NCI-H146 treated with DMSO at 0.1 percent for 48 hours (cell line): ENCODE data around the gene ADH4.
A peak's percentile ranks its signal among the peaks of the same experiment; 100 is the strongest.
"Not testable (repeated sequence)": the region's sequence is repeated elsewhere in the genome, so short reads cannot be mapped to it uniquely, and the experiment has no call there.

Source experiments
- DNase-seq: peaks from one replicate; lab custom pipeline; 2025; ENCODE audit not compliant: unreplicated experiment; lab: John Stamatoyannopoulos, UW

Gene ADH4

DNA sequence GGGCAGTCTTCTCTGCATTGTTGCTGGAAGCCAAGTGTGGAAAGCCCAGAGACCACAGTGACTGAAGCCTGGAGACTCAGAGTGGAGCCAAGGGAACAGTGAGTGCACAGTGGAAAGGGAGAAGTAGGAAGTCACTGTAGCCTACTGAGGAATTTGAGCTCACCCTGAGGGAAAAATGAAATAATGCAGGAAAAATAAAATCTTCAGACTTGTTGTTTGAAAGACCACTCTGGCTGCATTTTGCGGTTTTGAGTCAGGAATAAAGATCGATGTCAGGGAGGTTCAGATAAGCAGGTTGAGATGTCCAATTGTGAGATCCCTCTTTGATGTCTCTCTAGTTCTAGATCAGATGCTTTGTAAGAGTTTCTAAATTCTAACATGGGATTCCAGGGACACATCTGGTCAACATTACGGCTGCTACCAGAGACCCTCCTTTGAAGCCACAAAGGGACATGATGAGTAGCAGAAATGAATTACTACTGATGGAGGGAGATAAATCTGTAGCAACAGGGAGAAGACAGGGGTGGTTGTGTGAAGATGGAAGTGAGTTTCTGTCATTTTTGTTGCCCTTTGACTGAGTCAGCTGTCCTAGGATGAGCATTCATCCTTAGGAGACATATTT lies 8.4 kb downstream of the ADH4 start:
- no peak for DNase-seq

DNA sequence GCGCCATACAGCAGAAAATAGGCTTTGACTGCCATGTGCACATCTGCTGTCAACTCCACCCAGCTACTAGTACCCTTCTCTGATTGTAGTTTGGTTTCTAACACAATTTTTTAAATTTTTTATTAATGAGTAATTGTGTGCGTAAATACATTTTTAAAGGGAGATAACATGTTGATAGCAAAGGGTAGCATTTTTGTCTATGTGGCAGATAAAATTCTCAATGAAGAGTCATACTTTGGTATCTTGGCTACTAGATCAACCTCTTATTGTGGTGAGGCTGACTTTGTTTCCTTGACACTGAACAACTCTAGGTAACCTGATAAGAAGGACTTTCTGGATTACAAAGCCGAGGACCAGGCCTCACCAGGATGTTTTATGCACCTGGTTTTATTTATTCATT lies 9.5 kb downstream of the ADH4 start:
- no peak for DNase-seq

DNA sequence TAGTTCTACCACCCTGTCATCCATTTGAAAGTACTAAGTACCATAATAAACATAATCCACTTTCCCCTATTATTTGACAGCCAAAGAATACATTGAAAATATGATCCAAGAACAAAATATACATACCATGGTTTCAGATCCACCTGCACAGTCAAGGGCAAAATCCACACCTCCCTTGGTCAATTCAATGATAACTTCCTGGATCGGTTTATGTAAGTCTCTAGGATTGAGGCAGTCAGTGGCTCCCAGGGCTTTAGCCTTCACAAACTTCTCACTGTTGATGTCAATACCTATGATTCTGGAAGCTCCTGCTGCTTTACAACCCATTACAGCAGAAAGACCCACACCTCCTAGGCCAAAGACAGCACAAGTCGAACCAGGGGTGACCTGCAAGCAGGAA lies 12.7 kb downstream of the ADH4 start:
- no peak for DNase-seq

DNA sequence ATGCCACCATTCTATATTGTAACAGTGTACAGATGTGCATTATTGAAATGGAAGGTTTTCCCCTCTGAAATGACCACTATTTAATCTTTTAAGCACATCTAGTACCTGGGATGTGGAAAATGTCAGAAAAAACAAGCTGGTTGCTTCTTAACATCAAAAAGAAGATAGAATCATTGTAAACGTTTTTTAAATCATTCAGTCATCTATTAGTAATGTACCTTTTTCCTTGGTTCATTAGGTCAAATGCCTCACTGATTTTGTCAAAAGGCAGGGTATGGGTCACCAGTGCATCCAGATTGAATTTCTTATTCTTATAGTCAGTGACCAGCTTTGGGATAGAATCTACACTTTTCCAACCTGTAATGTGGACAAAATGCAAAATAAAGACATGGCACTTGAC lies 17.7 kb downstream of the ADH4 start:
- DNase-seq: no peak

DNA sequence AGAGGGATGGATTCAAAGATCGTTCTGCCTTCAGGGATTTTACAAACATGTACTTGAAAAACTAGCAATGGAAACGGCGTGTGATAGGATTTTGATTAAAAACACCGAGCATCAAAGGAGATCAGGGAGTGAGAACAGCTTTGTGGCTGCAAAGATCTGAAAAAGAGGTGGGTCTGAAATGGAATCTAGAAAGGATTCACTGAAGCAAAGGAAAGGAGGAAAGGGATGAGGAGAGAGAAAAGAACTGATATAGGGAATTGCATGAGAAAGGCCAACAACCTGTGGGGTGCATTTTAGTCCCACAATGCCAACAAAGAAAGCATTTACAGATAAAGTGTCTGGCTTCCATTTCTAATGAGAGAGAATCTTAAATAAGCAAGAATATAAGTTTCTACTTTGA lies 23.1 kb downstream of the ADH4 start:
- no peak for DNase-seq

DNA sequence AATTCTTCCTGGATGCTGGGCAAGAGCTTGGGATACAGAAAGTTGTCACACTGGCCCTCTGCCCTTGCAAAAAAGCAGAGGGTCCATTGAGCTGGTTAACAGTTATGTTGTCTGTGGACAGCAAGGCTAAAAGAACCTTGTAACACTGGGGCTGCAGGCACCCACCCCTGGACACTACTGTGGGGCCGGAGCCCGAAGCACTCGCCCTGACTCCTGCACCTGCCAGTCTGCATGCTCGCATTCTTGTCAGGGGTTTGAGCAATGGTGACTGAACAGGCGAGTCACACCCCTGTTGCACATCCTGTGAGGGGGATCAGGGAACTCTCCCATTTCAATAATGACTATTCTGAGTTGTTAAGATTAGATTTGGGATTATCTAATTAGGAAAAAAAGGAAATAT lies 23.6 kb downstream of the ADH4 start:
- DNase-seq: no peak

DNA sequence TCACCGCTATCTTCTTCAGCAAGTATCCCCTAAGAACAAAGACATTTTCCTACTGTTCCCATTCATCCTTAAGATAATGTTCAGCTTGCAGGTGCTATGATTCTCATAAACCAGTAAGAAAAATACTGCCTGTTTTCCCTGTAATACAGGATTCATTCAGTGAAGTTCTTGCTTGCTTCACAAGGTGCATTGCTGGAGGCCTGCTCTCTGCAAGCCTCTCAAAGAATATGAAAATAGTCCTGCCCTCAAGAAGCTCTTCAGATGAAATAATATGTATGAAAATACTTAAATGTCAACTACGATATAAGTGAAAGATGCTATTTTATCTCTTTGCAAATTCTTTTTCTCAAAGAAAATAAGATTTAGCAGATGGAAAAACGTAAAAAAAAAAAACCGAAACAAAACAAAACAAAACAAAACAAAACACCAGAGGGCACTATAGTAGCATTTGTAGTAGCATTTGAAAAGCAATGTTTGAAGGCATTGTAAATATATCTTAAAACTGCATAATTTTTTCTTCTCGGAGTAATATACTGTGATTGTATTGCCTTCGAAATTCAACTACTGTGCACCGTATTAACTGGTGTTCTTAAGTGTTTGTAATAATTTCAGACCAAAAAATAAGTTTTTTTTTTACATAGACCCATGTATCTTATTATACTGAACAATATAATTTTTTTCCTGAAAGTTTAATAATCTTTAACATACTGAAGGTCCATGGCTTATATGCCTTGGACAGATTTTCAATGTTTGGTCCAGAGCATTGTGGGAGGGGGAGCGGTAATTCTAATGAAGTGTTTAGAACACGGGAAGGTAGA lies 26.0 kb downstream of the ADH4 start:
- DNase-seq: no peak

DNA sequence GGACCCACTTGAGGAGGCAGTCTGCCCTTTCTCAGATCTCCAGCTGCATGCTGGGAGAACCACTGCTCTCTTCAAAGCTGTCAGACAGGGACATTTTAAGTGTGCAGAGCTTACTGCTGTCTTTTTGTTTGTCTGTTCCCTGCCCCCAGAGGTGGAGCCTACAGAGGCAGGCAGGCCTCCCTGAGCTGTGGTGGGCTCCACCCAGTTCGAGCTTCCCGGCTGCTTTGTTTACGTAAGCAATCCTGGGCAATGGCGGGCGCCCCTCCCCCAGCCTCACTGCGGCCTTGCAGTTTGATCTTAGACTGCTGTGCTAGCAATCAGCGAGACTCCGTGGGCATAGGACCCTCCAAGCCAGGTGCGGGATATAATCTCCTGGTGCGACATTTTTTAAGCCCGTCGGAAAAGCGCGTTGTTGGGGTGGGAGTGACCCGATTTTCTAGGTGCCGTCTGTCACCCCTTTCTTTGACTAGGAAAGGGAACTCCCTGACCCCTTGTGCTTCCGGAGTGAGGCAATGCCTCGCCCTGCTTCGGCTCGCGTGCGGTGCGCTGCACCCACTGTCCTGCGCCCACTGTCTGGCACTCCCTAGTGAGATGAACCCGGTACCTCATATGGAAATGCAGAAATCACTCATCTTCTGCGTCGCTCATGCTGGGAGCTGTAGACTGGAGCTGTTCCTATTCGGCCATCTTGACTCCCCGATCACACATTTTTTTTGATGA lies 26.8 kb downstream of the ADH4 start:
- not testable (repeated sequence) for DNase-seq

DNA sequence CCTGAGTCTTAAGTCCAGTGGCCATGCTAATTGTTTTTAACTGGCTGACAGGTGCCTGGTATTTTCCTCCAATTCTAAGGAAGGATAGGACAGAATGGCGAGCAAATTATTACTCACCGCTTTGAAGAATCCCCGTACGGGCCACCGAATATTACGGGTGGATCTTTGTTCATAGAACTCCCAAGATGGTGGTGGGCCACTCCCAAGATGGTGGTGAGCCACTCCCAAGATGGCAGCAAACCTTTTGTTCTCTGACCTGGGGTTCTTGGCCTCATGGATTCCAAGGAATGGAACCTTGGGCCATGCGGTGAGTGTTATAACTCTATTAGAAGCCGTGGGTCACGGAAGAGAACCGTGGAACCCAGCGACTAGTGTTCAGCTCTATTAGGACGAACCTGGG lies 34.8 kb downstream of the ADH4 start:
- DNase-seq: not testable (repeated sequence)

DNA sequence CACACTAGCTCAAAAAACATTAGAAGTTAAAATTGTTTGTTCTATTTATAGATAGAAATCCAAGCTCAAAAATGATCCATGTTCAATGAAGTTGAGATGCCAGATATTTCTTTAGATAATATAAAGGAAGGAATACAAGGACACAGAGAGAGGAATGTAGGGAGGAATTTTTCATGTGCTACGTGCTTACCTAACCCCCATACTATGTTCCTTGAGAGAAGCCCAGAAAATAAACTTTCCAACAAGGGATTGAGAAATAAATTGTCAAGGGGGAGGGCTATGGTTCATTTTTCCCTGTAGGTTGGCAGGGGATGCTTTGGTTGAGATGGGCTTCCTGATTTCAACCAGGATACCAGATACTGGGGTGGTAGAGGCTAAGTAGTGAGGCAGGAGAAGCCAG lies 39.9 kb downstream of the ADH4 start:
- no peak for DNase-seq

DNA sequence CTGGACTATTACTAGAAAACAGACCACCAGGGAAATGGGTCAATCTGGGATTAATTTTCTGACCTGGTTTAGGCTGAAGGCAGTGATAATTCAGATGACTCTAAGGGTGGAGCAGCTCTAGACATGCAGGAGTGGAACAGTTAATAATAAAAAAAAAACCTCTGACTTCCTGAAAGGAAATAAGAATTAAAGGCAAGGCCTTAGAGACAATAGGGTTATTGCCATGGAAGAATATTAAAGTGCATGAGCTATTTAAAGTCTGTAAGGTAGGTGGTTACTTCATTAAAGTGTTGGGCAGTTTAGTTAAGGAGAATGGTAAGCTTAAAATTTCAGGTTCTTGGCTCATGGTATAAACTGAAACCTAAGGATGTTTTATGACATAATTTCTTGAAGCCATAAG lies 40.9 kb downstream of the ADH4 start:
- no peak for DNase-seq

DNA sequence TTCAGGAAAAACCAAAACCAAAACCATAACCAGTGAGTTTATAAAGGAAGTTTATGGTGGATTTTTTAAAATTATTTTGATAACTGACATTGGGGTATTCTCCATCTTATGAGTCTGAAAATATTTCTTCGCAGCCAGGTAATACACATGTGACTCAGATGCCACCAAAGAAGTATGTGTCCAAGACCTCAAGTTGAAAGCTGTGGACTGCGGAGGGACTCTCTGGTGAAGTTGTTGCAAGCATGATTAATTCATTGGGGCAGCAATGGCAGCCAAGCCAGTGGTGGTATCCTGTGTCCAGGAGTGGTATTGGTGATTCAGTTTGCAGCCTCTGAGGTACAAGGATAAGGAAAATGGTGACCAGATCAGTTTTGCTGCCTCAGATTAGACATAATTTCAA lies 41.5 kb downstream of the ADH4 start:
- DNase-seq: no peak

DNA sequence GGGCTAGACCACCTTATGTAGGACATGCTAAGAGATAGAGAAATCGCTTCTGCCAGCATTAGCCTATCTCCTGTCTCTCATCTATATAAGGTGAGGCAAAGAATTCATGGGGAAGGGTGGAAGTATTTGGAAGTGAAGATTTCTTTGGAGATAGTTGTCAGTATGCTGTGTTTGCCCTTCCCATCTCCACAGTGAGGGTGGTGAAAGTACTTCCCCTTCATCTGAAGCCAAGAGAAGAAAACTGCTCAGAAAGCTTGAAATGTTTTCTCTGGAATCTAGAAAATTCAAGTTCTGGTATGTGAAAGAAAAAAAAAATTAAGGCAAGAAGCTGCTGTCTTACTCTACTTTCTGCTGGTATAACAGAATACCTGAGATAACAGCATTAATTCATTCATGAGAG lies 43.2 kb downstream of the ADH4 start:
- DNase-seq: no peak

DNA sequence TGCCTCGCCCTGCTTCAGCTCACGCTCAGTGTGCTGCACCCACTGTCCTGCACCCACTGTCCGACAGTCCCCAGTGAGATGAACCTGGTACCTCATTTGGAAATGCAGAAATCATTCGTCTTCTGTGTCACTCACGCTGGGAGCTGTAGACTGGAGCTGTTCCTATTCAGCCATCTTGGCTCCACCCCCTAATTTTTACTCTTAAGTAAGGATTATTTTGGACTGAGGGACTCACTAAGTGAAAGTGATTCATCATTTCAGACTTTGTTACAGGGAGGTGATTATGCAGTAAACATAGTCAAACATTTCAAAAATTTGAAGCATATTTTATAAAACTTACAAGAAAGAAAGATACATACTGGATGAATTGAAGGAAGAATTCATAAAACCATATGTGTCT lies 44.3 kb downstream of the ADH4 start:
- not testable (repeated sequence) for DNase-seq

DNA sequence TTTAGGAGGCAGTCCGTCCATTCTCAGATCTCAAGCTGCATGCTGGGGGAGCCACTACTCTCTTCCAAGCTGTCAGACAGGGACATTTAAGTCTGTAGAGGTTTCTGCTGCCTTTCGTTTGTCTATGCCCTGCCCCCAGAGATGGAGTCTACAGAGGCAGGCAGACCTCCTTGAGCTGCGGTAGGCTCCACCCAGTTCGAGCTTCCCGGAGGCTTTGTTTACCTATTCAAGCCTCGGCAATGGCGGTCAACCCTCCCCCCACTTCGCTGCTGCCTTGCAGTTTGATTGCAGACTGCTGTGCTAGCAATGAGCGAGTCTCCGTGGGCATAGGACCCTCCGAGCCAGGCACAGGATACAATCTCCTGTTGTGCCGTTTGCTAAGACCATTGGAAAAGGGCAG lies 44.8 kb downstream of the ADH4 start:
- no peak for DNase-seq

DNA sequence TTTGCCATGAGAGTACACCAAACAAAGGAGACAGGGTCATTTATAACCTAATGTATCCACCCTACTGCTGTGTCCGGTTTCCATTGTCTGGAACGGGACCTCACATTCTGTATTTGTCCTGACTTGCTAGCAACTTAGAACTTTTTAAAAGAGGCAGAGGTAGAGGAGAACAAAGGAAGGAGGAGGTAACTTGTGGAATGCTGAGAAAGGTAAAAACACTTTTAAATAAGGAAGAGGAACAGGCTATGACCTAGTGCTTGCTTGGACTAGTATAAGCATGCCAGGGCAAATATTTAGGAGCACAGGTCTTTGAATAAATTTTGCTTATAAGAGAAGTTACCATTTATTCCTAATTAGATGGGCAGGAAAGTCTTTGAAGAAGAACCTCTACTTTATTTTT lies 52.3 kb downstream of the ADH4 start:
- DNase-seq: not testable (repeated sequence)

DNA sequence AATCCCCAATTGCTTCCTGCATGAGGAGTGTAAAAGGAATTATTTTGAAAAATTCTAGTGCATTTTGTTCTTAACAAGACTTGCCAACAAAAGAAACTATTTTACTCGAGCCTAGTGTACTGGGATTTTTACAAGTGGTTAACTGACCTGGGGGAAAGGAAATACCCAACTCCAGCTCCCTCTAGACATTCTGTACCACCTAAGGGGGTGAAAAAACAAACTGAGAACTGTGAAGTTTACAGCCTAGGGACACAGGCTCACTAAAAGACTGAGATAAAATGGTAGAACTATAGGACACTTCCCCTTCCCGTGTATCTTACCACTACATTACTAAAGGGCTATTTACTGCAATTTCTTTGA lies 52.9 kb downstream of the ADH4 start:
- DNase-seq: no peak

DNA sequence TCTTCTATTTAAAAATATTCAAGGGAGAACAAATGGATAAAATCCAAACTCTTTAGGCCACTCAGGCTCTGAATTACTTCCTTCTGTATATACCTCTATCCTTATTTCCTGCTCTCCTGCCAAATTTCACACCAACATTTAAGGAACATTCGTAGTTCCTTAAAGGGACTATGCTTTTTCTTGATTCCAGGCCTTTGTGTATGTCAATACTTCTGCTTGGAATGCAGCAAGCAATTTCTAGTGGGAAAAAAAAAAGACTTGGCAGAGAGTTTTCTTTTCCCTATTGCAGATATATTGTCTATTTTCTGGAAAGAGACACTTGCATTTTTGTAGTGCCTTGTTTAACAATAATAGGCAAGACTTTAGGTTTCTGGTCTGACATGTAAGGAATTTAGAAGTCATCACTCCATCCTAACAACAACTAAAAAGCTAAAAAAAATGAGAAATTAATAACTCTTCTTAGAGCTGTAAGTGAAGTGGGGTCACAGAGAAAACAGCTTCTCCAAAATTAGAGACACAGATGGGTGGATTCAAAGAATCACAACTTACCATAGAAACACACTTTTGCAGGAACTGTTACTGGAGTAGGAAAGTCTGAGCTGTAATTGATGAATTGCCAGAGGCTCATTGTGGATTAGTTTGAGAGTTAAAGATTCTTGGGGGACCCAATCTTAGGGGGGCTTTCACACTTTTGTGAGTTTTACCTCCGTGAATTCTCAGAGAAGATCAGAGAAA lies 53.4 kb downstream of the ADH4 start:
- no peak for DNase-seq

DNA sequence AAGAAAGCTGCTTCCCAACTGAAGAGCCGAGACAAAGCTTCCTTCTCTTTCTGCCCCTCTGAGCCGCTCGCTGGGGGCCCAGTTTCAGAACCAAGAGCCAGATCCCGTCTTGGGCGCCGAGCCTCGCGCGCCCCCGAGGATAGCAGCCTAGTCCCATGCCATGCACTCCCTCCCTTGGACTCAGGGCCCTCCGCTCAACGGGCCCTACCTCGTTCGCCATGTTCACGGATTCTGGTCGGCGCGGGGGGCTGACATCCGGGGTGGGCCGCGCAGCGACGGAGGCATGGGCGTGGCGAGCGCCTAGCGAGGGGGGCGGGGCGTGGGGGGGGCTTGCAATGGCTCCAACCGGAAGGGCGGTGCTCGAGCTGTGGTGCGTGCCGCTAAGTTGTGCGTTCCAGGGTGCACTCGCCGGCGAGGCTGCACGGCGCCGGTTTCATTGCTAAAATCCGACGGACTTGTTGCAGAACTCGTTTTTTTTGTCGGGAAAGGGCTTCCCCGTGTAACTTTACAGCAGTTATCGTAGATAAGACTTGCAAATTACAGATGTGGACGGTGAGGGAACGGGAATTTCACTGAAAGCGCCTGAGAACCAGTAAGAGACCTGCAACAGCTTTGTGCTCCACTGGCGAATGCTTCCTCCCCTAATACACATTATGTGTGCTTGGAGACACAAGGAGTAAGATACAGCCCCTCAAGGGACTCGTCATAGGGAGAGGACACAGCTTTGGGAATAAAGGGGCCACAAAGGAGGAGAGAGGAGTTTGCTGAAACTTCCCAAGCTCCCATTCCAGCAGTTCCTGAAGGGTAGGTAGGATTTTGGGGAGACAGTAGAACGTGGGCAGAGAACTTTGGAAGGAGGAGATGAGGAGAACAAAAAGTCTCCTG lies 55.4 kb downstream of the ADH4 start, which contains the start of gene ADH5:
Gene ADH5, minus strand, starts transcription at position 308 of the 885 bp plus-strand sequence. Its CDS starts 88 bp downstream, at position 220.
- DNase-seq: peak; percentile 20

DNA sequence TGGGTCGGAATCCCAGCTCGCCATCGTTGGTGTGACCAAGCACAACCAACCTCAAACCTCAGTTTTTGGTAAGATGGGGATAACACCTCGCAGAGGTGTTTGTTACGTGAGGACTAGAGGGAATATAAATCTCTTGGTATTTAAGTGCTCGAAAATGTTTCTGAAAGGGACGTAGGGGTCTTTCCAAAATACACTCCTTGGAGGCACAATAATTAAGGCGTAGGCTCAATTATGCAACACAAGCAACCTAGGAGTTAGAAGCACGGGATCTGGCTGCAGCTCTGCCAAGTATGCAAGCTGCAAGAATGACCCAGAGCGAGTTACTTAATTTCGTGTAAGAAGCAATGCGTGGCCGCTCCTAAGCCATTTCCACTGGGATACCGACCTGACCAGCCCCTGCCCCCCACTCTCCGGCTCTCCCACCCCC lies 56.1 kb downstream of the ADH4 start:
- DNase-seq: no peak
